Body of pancreas (tissue), 4 donors: ENCODE measurements around the gene DAGLB.
"Not testable (repeated sequence)": the region's sequence is repeated elsewhere in the genome, so short reads cannot be mapped to it uniquely, and the experiment has no call there.

Experiments used
- CTCF ChIP-seq, 7 experiments: fragments of 450-650 bp in 4 of 7; fragments of 200-600 bp in 3 of 7; sonication (generic) in 3 of 7; IDR thresholded peaks; one replicate each; pipeline ENCODE4 v1.5.1; 2016 to 2019; ENCODE audit warnings: antibody characterized with exemption in 7 of 7
- POLR2A ChIP-seq, 3 donors: fragments of 450-650 bp; IDR thresholded peaks; one replicate each; pipeline ENCODE4 v1.6.1; 2016; ENCODE audit warnings: antibody characterized with exemption in 3 of 3, mild to moderate bottlenecking in 2 of 3

GRCh38 chr7:6381846-6382245 lies 65.9 kb downstream of the DAGLB start:
- TF ChIP-seq POLR2A, CTCF (IDR thresholded peaks at IDR 0.05): not testable (repeated sequence)
